Liver (tissue), 9 donors: ENCODE measurements around the gene CRYBA2. TPM values are rescaled to one million over a fixed set of nuclear protein-coding genes. Genes with fewer than 3 reads are reported as not detected.

Source experiments
- DNase-seq: peaks from one replicate; pipeline ENCODE4 v3.0.0-alpha.2; 2017; ENCODE audit warnings: low spot score
- H3K27ac ChIP-seq, 2 donors: one replicate each; pipeline ENCODE4 v1.7.0; 2013; ENCODE audit warnings: inconsistent platforms in 2 of 2, low read length in 2 of 2, control low read depth in 1 of 2, low read depth in 1 of 2, mild to moderate bottlenecking in 1 of 2
- H3K27me3 ChIP-seq, 4 donors: one replicate each; pipeline versions ENCODE4 v1.6.1 to v1.7.0; 2013; ENCODE audit warnings: low read length in 3 of 4, inconsistent platforms in 1 of 4, mild to moderate bottlenecking in 1 of 4, moderate library complexity in 1 of 4; ENCODE audit not compliant: control insufficient read depth in 4 of 4, insufficient read depth in 4 of 4
- H3K36me3 ChIP-seq, 4 donors: one replicate each; pipeline versions ENCODE4 v1.6.1 to v1.7.0; 2013; ENCODE audit warnings: low read length in 3 of 4, mild to moderate bottlenecking in 3 of 4, low read depth in 1 of 4, moderate library complexity in 1 of 4; ENCODE audit not compliant: control insufficient read depth in 4 of 4, insufficient read depth in 3 of 4
- H3K4me1 ChIP-seq, 4 donors: one replicate each; pipeline versions ENCODE4 v1.6.1 to v1.7.0; 2013; ENCODE audit warnings: low read length in 3 of 4, mild to moderate bottlenecking in 3 of 4, moderate library complexity in 1 of 4; ENCODE audit not compliant: control insufficient read depth in 4 of 4, insufficient read depth in 4 of 4
- H3K4me3 ChIP-seq, 3 donors: one replicate each; pipeline versions ENCODE4 v1.6.1 to v1.7.0; 2013; ENCODE audit warnings: low read length in 3 of 3, control low read depth in 1 of 3, low read depth in 1 of 3, mild to moderate bottlenecking in 1 of 3
- H3K9ac ChIP-seq, 2 donors: one replicate each; pipeline ENCODE4 v1.7.0; 2013; ENCODE audit warnings: low read length in 2 of 2, mild to moderate bottlenecking in 2 of 2, moderate library complexity in 2 of 2, control low read depth in 1 of 2, low read depth in 1 of 2
- H3K9me3 ChIP-seq, 4 donors: one replicate each; pipeline versions ENCODE4 v1.6.1 to v1.7.0; 2013; ENCODE audit warnings: low read length in 3 of 4; ENCODE audit not compliant: control insufficient read depth in 4 of 4
- ATF3 ChIP-seq: IDR thresholded peaks from 2 replicates; pipeline ENCODE4 v1.6.1; 2016; ENCODE audit warnings: antibody characterized with exemption
- EGR1 ChIP-seq, 2 donors: IDR thresholded peaks; 2 replicates each; pipeline ENCODE4 v1.6.1; 2016 to 2018; ENCODE audit warnings: antibody characterized with exemption in 2 of 2, low read depth in 2 of 2
- FOXA1 ChIP-seq: IDR thresholded peaks from 2 replicates; pipeline ENCODE4 v1.6.1; 2016; ENCODE audit warnings: antibody characterized with exemption
- FOXA2 ChIP-seq: IDR thresholded peaks from 2 replicates; pipeline ENCODE4 v1.6.1; 2016; ENCODE audit warnings: antibody characterized with exemption
- GABPA ChIP-seq, 2 donors: IDR thresholded peaks in 1 of 2; conservative IDR thresholded peaks in 1 of 2; 2 replicates each; pipeline ENCODE4 v1.6.1; 2016; ENCODE audit warnings: antibody characterized with exemption in 2 of 2, mild to moderate bottlenecking in 1 of 2, moderate library complexity in 1 of 2
- HNF4A ChIP-seq, 2 donors: conservative IDR thresholded peaks; 2 replicates each; pipeline ENCODE4 v1.6.1; 2016; ENCODE audit warnings: antibody characterized with exemption in 2 of 2, mild to moderate bottlenecking in 2 of 2
- HNF4G ChIP-seq: IDR thresholded peaks from 2 replicates; pipeline ENCODE4 v1.6.1; 2016; ENCODE audit warnings: antibody characterized with exemption
- JUND ChIP-seq, 2 donors: IDR thresholded peaks; 2 replicates each; pipeline ENCODE4 v1.6.1; 2016; ENCODE audit warnings: antibody characterized with exemption in 2 of 2
- MAX ChIP-seq: IDR thresholded peaks from 2 replicates; pipeline ENCODE4 v1.6.1; 2016; ENCODE audit warnings: antibody characterized with exemption
- NR2F2 ChIP-seq: IDR thresholded peaks from 2 replicates; pipeline ENCODE4 v1.6.1; 2016; ENCODE audit warnings: antibody characterized with exemption
- RXRA ChIP-seq, 2 donors: IDR thresholded peaks; 2 replicates each; pipeline ENCODE4 v1.6.1; 2017 to 2018; ENCODE audit warnings: antibody characterized with exemption in 2 of 2, mild to moderate bottlenecking in 1 of 2
- SP1 ChIP-seq: IDR thresholded peaks from 2 replicates; pipeline ENCODE4 v1.6.1; 2018; ENCODE audit warnings: antibody characterized with exemption, mild to moderate bottlenecking
- TAF1 ChIP-seq: conservative IDR thresholded peaks from 2 replicates; pipeline ENCODE4 v1.6.1; 2016; ENCODE audit warnings: antibody characterized with exemption, mild to moderate bottlenecking
- YY1 ChIP-seq: IDR thresholded peaks from 2 replicates; pipeline ENCODE4 v1.6.1; 2016; ENCODE audit warnings: antibody characterized with exemption, mild to moderate bottlenecking
- ZBTB33 ChIP-seq: IDR thresholded peaks from 2 replicates; pipeline ENCODE4 v1.6.1; 2016; ENCODE audit warnings: antibody characterized with exemption
- WGBS: extraction: QIAGEN DNeasy Blood & Tissue Kit; methylation state at CpG from one replicate; pipeline ENCODE4 v1.1.7; 2013; 5-methylcytosine and 5-hydroxymethylcytosine counted together
- polyA plus RNA-seq, 2 donors: library from polyadenylated mRNA; stranded (reverse) in 1 of 2; unstranded in 1 of 2; fragments of 200-250 nt in 1 of 2; fragments of >200 nt in 1 of 2; fragmentation: Nextera tagmentation in 1 of 2; extraction: Ambion mirVana in 1 of 2; gene quantifications; one replicate each; pipeline versions ENCODE4 v1.2.1 to v1.2.3, GENCODE V29; 2013 to 2015
- total RNA-seq, 2 donors: library from RNA; depleted of rRNA; stranded (reverse); fragments of >200 nt; gene quantifications; one replicate each; pipeline ENCODE4 v1.2.3, GENCODE V29; 2014
- donor health status: healthy.
- donor health status: healthy.
- donor health status: healthy.
- donor health status: healthy.
- donor health status: healthy.

CRYBA2 gene
- total and polyA plus RNA-seq, 4 donors: not detected

- H3K4me1 ChIP-seq: peaks cover 0 to 12% (median 5%) of the 10 kb centered on the region in 4 donors
- H3K27me3 ChIP-seq: peaks cover 6 to 17% (median 9%) of the 10 kb centered on the region in 4 donors
- no peaks in the 10 kb centered on the region for H3K9me3 ChIP-seq
- DNase-seq: no peak
- TF ChIP-seq TAF1 (no peak), JUND (IDR thresholded peaks at IDR 0.05) (no peak), EGR1 (IDR thresholded peaks at IDR 0.05; ENCODE audit: low read depth in 2 of 2) (no peak), ATF3 (no peak), YY1 (no peak), FOXA1 (no peak), SP1 (no peak), RXRA (IDR thresholded peaks at IDR 0.05) (no peak), MAX (no peak), GABPA (IDR thresholded peaks at IDR 0.05 in 1 of 2, conservative IDR thresholded peaks at IDR 0.05 in 1 of 2) (no peak), FOXA2 (no peak), ZBTB33 (no peak)
- 9% methylated on average over 4 of the region's 4 CpGs for WGBS
- no peak overlapping the region for H3K27ac ChIP-seq
- no peaks in the 10 kb centered on the region for H3K36me3 ChIP-seq
- H3K4me3 ChIP-seq: no peak overlapping the region
- H3K9ac ChIP-seq: no peak overlapping the region
Measured at GRCh38 chr2:218961229-218961628, 32.0 kb downstream of the CRYBA2 start.

- Histone ChIP-seq H3K27me3 (peaks cover 6 to 17% (median 9%) of the 10 kb centered on the region in 4 donors), H3K9me3 (no peaks in the 10 kb centered on the region), H3K36me3 (no peaks in the 10 kb centered on the region), H3K4me3 (no peak overlapping the region), H3K4me1 (peaks cover 0 to 12% (median 5%) of the 10 kb centered on the region in 4 donors), H3K27ac (no peak overlapping the region), H3K9ac (no peak overlapping the region)
- no peak for DNase-seq
- TF ChIP-seq ATF3 (no peak), MAX (no peak), FOXA1 (no peak), NR2F2 (no peak), GABPA (IDR thresholded peaks at IDR 0.05 in 1 of 2, conservative IDR thresholded peaks at IDR 0.05 in 1 of 2) (no peak), SP1 (no peak), HNF4G (no peak), YY1 (no peak), HNF4A (conservative IDR thresholded peaks at IDR 0.05) (no peak), ZBTB33 (no peak), EGR1 (IDR thresholded peaks at IDR 0.05; ENCODE audit: low read depth in 2 of 2) (no peak)
- 6% methylated on average over 87 of the region's 87 CpGs for WGBS
Measured at GRCh38 chr2:218960309-218961165, 32.7 kb downstream of the CRYBA2 start.
